Skin epidermis (tissue), 12 donors: ENCODE results near the gene CACNG1.
"Not testable (repeated sequence)": the region's sequence is repeated elsewhere in the genome, so short reads cannot be mapped to it uniquely, and the experiment has no call there.

Source experiments
- H3K27ac ChIP-seq, 21 experiments: fragments of 200-600 bp; sonication (generic) in 11 of 21; one replicate each; pipeline ENCODE4 v1.5.0; 2020; ENCODE audit warnings: mild to moderate bottlenecking in 3 of 21, inconsistent platforms in 2 of 21, moderate library complexity in 2 of 21
- H3K4me3 ChIP-seq, 7 experiments: fragments of 200-600 bp; sonication (generic) in 2 of 7; one replicate each; pipeline ENCODE4 v1.5.0; 2020; ENCODE audit warnings: inconsistent platforms in 2 of 7, mild to moderate bottlenecking in 2 of 7, moderate library complexity in 1 of 7

CACNG1 gene

DNA sequence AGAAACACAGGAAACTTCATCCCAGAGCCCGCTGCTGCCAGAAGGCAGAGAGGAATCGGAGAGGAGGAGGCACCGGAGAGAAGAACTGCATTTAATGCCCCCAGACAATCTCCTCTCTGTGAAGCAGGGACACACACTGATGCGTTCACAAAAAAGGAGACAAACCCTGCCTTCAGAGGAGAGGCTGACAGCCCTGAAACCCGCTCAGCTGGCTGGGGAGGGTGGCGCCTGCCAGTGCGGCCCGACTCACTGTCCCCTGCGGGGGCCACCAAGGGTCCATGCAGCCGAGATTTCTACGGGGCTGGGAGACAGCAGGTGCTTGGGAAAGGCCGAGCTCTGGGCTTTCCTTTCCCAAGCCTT lies 21.9 kb upstream of the CACNG1 start:
- Histone ChIP-seq H3K27ac (no peak overlapping the region), H3K4me3 (no peak overlapping the region)

DNA sequence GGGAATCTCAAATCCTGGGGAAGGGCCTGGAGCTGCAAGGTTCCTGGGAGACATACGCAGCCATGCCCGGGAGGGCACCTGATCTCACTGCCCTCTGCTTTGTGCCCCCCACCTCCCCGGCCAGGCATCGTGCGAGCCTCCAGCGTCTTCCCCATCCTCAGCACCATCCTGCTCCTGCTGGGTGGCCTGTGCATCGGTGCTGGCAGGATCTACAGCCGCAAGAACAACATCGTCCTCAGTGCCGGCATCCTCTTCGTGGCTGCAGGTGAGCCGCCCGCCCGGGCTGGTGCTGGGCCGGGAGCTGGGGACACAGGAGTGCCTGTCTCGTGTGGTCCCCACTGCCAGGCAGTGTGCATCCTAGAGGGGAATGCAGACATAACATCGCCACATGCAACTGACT lies 19.6 kb upstream of the CACNG1 start:
- Histone ChIP-seq H3K27ac (no peak overlapping the region), H3K4me3 (no peak overlapping the region)

DNA sequence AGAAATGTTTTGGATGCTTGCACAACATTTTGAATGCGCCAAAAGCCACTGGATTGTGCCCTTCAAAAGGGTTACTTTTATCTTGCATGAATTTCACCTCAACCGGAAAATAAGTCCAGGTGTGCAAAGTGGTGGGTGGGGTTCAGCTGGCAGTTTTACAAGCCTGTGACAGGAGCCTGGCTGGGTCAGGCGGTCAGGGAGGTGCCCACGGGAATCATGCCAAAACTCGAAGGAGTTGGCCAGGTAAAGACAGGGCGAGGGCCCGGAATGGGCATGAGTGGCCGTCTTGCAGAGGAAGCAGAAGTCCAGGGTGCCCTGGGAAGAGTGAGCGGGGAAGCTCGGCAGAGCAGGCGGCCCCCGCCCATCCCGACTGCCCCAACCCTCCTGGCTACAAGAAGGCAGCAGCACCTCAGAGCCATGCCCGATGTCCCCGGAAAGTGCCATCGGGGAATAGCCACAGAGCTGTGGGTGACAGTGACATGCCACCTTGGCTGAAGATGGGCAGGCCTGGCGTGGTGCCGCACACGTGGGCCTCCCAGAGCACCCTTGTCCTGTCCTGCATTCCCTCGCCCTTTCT lies 19.1 kb upstream of the CACNG1 start:
- no peak overlapping the region for H3K27ac ChIP-seq
- no peak overlapping the region for H3K4me3 ChIP-seq

DNA sequence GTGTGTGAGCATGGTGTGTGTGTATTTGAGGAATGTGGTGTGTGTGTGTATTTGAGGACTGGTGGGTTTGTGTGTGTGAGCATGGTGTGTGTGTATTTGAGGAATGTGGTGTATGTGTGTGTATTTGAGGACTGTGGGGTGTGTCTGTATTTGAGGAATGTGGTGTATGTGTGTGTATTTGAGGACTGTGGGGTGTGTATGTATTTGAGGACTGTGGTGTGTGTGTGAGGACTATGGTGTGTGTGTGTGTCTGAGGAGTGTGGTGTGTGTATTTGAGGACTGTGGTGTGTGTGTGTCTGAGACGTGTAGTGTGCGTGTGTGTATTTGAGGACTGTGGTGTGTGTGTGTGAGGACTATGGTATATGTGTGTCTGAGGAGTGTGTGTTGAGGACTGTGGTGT lies 18.0 kb upstream of the CACNG1 start:
- H3K4me3 ChIP-seq: no peak overlapping the region
- H3K27ac ChIP-seq: no peak overlapping the region

DNA sequence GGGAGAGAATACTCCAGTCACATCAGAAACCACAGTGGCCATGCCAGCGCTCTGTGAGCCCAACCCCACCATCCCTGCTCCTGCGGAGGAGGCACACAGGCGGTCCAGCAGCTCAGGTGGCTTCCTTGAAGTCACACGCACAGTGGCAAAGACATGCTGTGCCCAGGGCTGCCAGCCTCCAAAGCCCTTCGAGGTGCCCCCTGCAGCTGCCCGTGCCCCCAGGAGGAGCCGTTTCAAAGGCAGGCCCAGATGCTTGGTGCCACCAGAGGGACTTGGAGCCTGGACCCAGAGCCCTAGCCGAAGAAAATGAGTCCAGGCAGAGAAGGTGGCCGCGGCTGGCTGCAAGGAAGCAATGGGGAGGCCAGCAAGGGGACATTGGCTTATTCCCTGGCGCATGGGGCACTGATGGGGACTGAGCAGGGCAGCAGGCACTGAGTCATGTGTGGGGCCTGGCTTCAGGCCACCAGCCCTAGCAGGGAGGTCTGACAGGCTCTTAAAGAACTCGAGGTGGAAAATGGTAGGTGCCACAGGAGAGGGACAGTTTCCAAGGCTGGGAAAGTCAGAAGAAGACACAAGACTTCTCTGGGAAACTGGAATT lies 17.2 kb upstream of the CACNG1 start:
- no peak overlapping the region for H3K27ac ChIP-seq
- no peak overlapping the region for H3K4me3 ChIP-seq

DNA sequence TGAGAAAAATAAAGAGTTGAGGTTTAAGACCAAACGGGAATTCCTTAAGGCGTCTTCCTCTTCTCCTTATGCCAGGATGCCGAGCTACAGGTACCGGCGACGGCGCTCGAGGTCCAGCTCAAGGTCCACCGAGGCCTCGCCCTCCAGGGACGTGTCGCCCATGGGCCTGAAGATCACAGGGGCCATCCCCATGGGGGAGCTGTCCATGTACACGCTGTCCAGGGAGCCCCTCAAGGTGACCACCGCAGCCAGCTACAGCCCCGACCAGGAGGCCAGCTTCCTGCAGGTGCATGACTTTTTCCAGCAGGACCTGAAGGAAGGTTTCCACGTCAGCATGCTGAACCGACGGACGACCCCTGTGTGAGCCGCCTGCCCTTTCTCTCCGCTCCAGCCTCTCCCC lies 13.7 kb upstream of the CACNG1 start:
- H3K27ac ChIP-seq: no peak overlapping the region

DNA sequence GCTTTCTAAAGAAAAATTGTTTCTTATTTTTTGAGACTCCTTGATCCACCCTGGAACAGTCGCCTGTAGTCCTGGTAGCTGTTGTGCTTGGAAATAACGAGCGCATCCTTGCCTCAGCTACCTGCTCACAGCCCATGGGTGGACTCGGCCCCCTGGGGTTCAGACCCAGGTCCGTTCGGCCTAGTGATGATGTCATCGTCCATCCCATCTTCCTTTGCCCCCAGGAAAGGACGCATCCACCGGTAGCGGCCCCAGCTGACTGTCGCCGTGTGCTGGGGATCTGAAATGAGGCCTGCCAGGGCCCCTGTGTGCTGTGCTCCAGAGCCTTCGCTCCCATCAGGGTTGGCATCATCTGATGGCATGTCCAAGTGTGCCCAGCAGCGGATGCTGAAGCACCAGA lies 12.0 kb upstream of the CACNG1 start:
- no peak overlapping the region for H3K27ac ChIP-seq

More for the DNA sequence above, 13.7 kb upstream of the CACNG1 start:
- no peak overlapping the region for H3K4me3 ChIP-seq

DNA sequence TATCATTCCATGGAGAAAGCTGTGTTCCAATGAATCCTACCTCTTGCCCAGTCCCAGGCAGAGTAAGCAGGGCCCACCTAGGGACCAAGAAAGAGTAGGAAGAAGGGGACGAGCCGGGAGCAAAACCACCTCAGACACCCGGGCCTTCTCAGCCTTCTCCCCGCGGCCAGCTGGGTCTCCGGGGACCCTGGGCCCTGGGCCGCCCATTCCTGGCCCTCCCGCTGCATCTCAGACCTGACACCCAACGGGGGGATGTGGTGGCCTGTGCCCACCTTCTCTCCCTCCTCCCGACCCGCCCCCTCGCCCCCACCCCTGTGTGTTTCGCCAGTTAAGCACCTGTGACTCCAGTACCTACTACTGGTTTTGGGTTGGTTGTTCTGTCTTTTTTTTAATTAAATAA lies 11.4 kb upstream of the CACNG1 start:
- Histone ChIP-seq H3K4me3 (no peak overlapping the region), H3K27ac (no peak overlapping the region)

More for the DNA sequence above, 12.0 kb upstream of the CACNG1 start:
- H3K4me3 ChIP-seq: no peak overlapping the region

DNA sequence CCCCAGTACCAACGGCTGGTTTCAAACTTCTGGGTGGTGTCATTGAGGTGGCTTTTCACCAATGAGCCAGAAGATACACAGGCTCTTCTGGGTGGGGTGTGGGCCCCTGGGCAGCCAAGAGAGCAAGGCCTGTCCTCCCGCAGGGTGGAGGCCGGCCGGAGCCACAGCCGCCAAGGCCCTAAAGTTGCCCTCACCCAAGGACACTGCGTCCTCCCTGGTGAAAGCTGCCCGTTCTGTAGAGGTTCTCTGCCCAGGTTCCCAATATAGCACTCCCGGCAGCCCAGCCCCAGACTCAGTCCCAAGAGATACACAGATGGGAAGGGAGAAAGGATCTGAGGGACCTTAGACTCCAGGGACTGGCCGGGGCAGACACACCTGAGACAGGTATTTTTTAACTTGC lies 10.7 kb upstream of the CACNG1 start:
- Histone ChIP-seq H3K27ac (no peak overlapping the region), H3K4me3 (no peak overlapping the region)

DNA sequence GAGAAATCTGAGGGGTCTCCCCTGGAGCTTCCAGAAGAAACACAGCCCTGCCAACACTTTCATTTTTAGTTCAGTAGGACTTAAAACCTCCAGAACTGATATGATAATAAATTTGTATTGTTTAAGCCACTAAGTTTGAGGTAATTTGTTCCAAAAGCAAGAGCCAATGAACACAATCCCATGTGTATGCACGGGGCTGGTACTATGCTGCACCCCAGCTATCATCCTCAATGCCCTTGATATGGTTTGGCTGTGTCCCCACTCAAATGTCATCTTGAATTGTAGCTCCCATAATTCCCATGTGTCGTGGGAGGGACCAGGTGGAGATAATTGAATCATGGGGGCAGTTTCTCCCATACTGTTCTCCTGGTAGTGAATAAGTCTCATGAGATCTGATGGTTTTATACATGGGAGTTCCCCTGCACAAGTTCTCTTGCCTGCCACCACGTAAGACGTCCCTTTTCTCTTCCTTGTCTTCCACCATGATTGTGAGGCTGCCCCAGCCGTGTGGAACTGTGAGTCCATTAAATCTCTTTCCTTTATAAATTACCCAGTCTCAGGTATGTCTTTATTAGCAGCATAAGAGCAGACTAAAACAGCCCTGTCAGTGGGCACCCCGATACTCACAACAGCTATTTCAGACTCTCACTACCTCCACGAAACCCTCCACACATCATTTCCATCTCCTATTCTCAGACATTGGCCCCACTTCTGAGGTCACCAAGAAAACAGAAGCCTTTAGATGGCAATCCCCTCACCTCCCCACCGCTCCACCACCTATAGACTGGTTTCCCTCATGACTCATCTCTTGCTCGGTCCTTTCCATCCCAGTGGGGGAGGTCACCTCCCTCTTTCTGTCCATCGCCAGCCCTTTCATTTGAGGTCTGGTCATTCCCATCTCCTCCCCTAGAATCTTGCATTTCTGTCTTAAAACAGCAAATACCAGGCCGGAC lies 8.9 kb upstream of the CACNG1 start:
- Histone ChIP-seq H3K27ac (no peak overlapping the region), H3K4me3 (no peak overlapping the region)

DNA sequence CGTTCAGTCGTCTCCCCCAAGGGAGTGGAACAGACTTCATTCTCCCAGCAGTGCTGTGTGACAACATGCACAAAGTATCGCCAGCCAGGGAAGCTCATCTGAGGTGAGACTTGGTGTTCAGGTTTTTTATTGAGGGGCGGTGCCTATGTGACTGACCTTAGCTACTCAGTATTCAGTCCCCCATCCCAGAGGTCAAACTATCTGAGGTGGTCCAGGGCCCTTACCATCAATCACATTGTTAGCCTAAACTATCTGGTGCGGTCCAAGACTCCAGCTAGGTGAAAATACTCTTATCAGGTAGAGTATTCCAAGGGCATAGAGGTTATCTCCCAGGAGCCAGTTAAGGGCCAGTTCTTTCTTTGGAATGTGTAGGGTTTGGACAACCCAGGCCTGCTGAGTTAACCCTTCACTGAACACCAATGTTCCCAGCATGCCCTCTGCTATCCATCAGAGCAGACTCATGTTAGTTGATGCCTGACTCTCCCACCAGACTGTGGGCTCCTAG lies 5.4 kb upstream of the CACNG1 start:
- Histone ChIP-seq H3K27ac (no peak overlapping the region), H3K4me3 (no peak overlapping the region)

DNA sequence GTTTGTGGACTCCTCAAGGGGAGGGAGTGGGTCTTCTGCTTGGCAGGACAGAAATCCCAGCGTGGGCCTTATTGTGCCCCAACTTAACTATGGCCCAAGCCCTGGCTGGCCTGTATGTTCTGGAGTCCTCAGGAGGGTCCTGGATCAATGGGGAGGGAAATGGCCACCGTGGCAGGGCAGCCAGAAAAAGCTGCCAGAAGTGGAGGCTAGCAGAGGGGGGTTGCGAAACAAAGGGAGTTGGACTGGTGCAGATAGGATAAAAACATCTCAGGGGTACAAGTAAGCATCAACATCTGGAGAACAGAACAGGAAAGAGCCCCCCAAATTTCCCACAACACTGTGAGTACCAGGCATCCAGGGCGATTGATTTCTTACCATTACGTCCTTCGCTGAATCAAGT lies 3.7 kb upstream of the CACNG1 start:
- Histone ChIP-seq H3K4me3 (no peak overlapping the region), H3K27ac (no peak overlapping the region)

DNA sequence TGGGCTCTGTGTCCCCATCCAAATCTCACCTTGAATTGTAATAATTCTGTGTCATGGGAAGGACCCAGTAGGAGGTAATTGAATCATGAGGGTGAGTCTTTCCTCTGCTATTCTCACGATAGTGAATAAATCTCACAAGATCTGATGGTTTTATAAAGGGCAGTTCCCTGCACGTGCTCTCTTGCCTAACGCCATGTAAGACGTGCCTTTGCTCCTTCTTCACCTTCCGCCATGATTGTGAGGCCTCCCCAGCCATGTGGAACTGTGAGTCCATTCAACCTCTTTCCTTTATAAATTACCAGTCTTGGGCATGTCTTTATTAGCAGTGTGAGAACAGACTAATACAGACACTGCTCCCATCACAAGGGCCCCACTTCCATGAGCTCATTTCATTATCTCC lies 3.2 kb upstream of the CACNG1 start:
- not testable (repeated sequence) for H3K4me3 ChIP-seq, H3K27ac ChIP-seq

DNA sequence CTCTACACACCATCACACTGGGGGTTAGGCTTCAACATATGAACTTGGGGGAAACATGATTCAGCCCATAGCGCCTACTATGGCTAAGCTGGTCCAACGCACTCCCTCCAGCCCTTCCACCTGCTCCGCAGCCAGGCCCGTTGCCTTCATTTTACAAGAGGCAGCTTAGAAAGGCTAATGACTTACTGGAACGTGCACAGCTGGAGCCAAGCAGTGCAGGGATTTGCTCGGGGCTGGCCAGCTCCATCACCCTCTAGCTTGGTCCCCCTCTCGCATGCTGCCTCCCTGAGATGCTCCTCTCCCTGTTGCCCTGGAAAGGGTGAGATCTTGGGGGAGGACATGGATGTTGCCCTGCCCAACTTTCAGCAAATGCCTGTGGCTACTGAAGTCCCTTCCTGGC lies 2.8 kb upstream of the CACNG1 start:
- no peak overlapping the region for H3K27ac ChIP-seq
- H3K4me3 ChIP-seq: no peak overlapping the region

DNA sequence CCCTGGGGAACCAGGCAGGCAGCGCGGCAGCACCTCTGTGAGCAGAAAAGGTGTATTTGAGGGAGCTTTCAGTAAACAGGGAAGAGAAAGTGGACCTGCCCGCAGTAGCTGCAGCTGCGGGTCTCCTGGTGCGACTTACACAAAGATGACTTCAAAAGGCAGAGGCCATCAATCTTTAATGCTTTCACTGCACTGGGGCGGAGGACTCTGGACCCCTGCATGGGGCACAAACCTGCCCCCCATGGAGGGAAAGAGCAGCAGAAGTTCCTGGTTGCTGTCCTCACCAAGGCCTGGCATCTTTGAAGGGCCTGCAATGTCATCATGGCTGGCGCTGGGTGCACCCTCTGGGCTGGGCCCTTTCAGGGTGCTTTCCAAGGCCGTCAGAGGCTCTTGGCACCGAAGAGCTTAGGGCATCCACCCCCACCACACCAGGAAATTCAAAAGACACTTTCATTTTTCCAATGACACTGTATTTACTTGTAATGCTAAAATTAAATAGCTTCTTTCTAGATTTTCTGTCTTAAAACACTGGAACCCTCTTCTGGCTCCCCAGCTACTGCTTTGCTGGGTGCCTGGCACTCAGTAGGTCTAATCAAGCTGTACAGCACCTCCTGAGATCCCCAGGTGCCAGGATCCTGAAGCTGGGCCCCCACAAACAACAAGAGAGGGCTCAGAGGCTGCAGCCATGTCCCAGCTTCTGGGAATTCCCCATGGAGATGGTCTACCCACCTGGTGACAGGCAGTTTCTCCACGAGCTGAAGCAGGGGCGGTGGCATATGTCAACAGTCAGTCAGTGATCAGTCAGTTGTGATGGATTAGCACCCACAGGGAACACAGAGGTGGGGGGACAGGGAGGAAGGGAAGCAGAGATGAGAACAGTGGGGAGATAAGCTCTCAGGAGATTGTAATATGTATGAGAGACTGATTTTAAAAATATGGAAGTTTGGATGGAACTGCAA lies 2.1 kb upstream of the CACNG1 start:
- no peak overlapping the region for H3K27ac ChIP-seq
- H3K4me3 ChIP-seq: no peak overlapping the region

DNA sequence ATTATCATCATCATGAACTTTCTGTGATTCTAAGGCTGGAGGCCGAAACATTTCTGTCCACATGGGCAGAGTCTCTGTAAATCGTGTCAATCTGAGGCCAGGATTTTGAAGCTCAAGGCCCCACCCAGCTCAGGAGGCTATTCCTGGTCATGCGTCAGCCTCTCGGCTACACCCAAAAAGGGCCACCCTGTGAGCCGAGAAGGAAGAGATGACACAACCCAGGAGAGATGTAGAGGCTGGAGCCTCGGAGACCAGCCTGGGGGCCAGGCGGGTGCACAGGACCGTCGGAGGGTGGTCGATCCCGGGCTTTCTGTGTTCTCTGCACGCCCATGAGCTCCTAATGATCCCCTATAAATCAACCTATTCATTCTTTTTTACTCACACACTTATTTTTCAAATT lies 1.1 kb upstream of the CACNG1 start:
- H3K27ac ChIP-seq: no peak overlapping the region

DNA sequence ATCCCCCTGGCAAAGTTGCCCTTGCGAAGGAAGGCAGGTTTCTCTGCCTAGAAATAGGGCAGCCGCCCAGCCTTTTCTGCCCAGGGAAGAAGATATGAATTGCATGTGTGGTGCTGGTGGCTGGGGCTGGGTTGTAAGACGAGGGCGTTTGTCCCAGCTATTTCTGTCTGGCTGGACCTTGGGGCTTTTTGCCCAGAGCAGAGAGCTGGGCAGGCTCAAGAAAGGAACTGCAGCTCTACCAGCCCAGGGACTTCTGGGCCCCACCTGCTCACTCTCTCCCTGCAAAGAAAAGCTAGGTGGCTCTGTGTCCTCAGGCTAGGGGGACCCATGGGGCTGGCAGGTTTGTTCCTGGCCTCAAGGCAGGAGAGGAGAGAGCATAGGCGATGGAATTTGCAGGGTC lies 586 bp downstream of the CACNG1 start:
- H3K4me3 ChIP-seq: no peak overlapping the region

More for the DNA sequence above, 1.1 kb upstream of the CACNG1 start:
- no peak overlapping the region for H3K4me3 ChIP-seq

DNA sequence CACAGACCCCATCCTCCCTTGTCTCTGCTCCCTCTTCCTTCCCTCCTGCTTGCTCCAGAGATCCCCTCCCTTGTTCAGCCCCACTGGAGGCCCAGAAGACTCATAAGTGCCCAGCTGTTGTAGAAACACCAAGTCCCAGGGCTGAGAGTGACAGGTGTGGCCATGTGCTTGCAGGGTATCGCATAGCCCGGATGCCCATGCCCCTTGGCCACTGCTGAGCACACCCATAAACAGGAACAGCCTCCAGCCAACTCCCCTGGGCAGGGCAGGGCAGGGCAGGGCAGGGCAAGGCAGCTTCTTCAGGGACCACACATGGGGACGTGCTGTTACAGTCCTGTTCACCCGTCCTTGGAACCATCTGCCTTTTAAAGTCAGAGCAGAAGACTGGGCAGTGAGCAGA lies 2.0 kb downstream of the CACNG1 start:
- Histone ChIP-seq H3K4me3 (no peak overlapping the region), H3K27ac (no peak overlapping the region)

More for the DNA sequence above, 586 bp downstream of the CACNG1 start:
- no peak overlapping the region for H3K27ac ChIP-seq

DNA sequence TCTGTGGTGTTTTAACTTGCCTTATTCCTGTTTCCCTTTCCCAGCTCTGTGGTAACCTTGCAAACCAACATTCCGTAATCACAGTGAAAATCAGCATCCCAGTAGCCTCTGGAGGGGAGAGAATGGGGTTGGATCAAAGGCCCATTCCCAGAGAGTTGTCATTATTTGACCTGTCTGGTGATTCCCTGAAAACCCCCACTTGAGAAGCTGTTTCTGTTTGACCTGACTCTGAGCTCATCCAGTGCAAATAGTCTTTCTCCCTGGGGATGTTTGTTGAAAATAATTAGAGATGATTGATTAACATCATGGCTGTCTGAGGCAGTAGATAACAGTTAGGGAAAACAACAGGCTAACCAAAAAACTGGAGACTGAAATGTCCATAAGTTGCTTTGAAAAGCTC lies 3.0 kb downstream of the CACNG1 start:
- Histone ChIP-seq H3K27ac (no peak overlapping the region), H3K4me3 (no peak overlapping the region)
